ENCODE data around the gene KHDRBS1.

GRCh38 chr1:32007591-32007940, 6.1 kb upstream of the KHDRBS1 start:
- no peak for TF ChIP-seq GATA3 (IDR thresholded peaks at IDR 0.05; ENCODE audit: low read depth, low read length)
- no peak for TF ChIP-seq GATA2 (IDR thresholded peaks at IDR 0.05; ENCODE audit: low read depth, low read length)

Data from SH-SY5Y (cell line).